Esophagus squamous epithelium (tissue), 5 donors: ENCODE results near the gene RBM42. TPM values are rescaled to one million over a fixed set of nuclear protein-coding genes. Genes with fewer than 3 reads are reported as not detected.

Experiments
- DNase-seq: peaks from one replicate; lab custom pipeline; 2025; lab: John Stamatoyannopoulos, UW
- H3K27ac ChIP-seq, 4 donors: fragments of 200-600 bp; sonication (generic); one replicate each; pipeline ENCODE4 v1.5.1; 2016 to 2019; ENCODE audit warnings: mild to moderate bottlenecking in 1 of 4
- H3K27me3 ChIP-seq, 4 donors: fragments of 200-600 bp; sonication (generic); 1 replicate in 3 of 4; 2 replicates in 1 of 4; pipeline versions ENCODE4 v1.5.1 to v1.6.0; 2017 to 2021; ENCODE audit warnings: antibody characterized with exemption in 1 of 4
- H3K36me3 ChIP-seq, 3 donors: fragments of 200-600 bp; sonication (generic); one replicate each; pipeline ENCODE4 v1.5.1; 2016 to 2019
- H3K4me1 ChIP-seq, 3 donors: fragments of 200-600 bp; sonication (generic); one replicate each; pipeline ENCODE4 v1.5.1; 2017 to 2019
- H3K4me3 ChIP-seq, 4 donors: fragments of 200-600 bp; sonication (generic); 1 replicate in 3 of 4; 2 replicates in 1 of 4; pipeline ENCODE4 v1.5.1; 2016 to 2019; ENCODE audit warnings: mild to moderate bottlenecking in 2 of 4, moderate library complexity in 1 of 4
- H3K9me3 ChIP-seq, 3 donors: fragments of 200-600 bp; sonication (generic); one replicate each; pipeline ENCODE4 v1.5.1; 2016 to 2019
- CTCF ChIP-seq, 6 experiments: fragments of 450-650 bp in 4 of 6; fragments of 200-600 bp in 2 of 6; sonication (generic) in 2 of 6; IDR thresholded peaks; one replicate each; pipeline ENCODE4 v1.5.1; 2016 to 2019; ENCODE audit warnings: antibody characterized with exemption in 6 of 6, mild to moderate bottlenecking in 4 of 6, moderate library complexity in 4 of 6
- POLR2A ChIP-seq, 4 donors: fragments of 450-650 bp; IDR thresholded peaks; one replicate each; pipeline ENCODE4 v1.6.1; 2017; ENCODE audit warnings: antibody characterized with exemption in 4 of 4, mild to moderate bottlenecking in 4 of 4, moderate library complexity in 3 of 4
- WGBS, 2 donors: methylation state at CpG; one replicate each; pipeline ENCODE4 v1.1.5; 2018; 5-methylcytosine and 5-hydroxymethylcytosine counted together
- intact Hi-C: fragments of 100-400 bp; cut with DNase I; formaldehyde crosslinking; loops from one replicate; pipeline ENCODE4 v1.15.0; 2022
- total RNA-seq, 4 donors: library from RNA; depleted of rRNA; stranded (reverse); fragments of >200 nt; gene quantifications; one replicate each; pipeline ENCODE4 v1.1.0, GENCODE V29; 2016
- donor health status: DM: yes; HTN: yes; CAD: no.

Gene RBM42
- total RNA-seq, 4 donors from 2014 or later = 52.1 to 59.1 (median 53.0) TPM

GRCh38 chr19:35661995-35662340, 33.1 kb downstream of the RBM42 start:
- TF ChIP-seq CTCF (IDR thresholded peaks at IDR 0.05) (no peak), POLR2A (IDR thresholded peaks at IDR 0.05) (no peak)
- Histone ChIP-seq H3K36me3 (peaks cover 9 to 88% (median 34%) of the 10 kb centered on the region in 3 donors), H3K27me3 (no peaks in the 10 kb centered on the region), H3K4me3 (no peak overlapping the region), H3K4me1 (peaks cover 0 to 14% (median 0%) of the 10 kb centered on the region in 3 donors), H3K9me3 (no peaks in the 10 kb centered on the region), H3K27ac (no peak overlapping the region)
- WGBS, 2 donors = 97 to 98% methylated on average over 6 of the region's 6 CpGs
- intact Hi-C loops = no loop called here
- DNase-seq = no peak

- Histone ChIP-seq H3K4me3 (no peak overlapping the region), H3K36me3 (peaks cover 0 to 68% (median 18%) of the 10 kb centered on the region in 3 donors), H3K9me3 (no peaks in the 10 kb centered on the region), H3K4me1 (peaks cover 0 to 14% (median 0%) of the 10 kb centered on the region in 3 donors), H3K27ac (no peak overlapping the region), H3K27me3 (no peaks in the 10 kb centered on the region)
- TF ChIP-seq CTCF (IDR thresholded peaks at IDR 0.05) = no peak
- TF ChIP-seq POLR2A (IDR thresholded peaks at IDR 0.05) = no peak
- intact Hi-C loops = no loop called here
- DNase-seq = no peak
- WGBS, 2 donors = 69 to 77% methylated on average over 3 of the region's 3 CpGs
Observed at GRCh38 chr19:35663981-35664380, 35.1 kb downstream of the RBM42 start.

- TF ChIP-seq POLR2A (IDR thresholded peaks at IDR 0.05) = no peak
- no peak for TF ChIP-seq CTCF (IDR thresholded peaks at IDR 0.05)
- H3K36me3 ChIP-seq = peaks cover 0 to 56% (median 6%) of the 10 kb centered on the region in 3 donors
- H3K4me1 ChIP-seq = peaks cover 0 to 14% (median 0%) of the 10 kb centered on the region in 3 donors
- no peak overlapping the region for H3K4me3 ChIP-seq
- H3K27ac ChIP-seq = no peak overlapping the region
- H3K27me3 ChIP-seq = peaks cover 0 to 6% (median 0%) of the 10 kb centered on the region in 4 donors
- H3K9me3 ChIP-seq = no peaks in the 10 kb centered on the region
- intact Hi-C loops = no loop called here
- DNase-seq = no peak
- WGBS, 2 donors = 93 to 98% methylated on average over 5 to 23 of the region's 24 CpGs
Observed at GRCh38 chr19:35665157-35665556, 36.3 kb downstream of the RBM42 start.

- intact Hi-C loops = no loop called here
Observed at GRCh38 chr19:35665604-35666003, 36.8 kb downstream of the RBM42 start.

More at GRCh38 chr19:35665604-35666003, 36.8 kb downstream of the RBM42 start:
- no peaks in the 10 kb centered on the region for H3K9me3 ChIP-seq
- 75 to 83% methylated on average over 2 to 6 of the region's 7 CpGs for WGBS, 2 donors
- peaks cover 0 to 6% (median 0%) of the 10 kb centered on the region in 4 donors for H3K27me3 ChIP-seq
- H3K36me3 ChIP-seq = peaks cover 0 to 52% (median 2%) of the 10 kb centered on the region in 3 donors
- no peak overlapping the region for H3K27ac ChIP-seq
- H3K4me3 ChIP-seq = no peak overlapping the region
- H3K4me1 ChIP-seq = peaks cover 0 to 14% (median 0%) of the 10 kb centered on the region in 3 donors
- no peak for DNase-seq
- TF ChIP-seq CTCF (IDR thresholded peaks at IDR 0.05) = no peak
- TF ChIP-seq POLR2A (IDR thresholded peaks at IDR 0.05) = no peak
